IMR-90 (cell line): ENCODE measurements around the gene TMX1. TPM values are rescaled to one million over a fixed set of nuclear protein-coding genes. Genes with fewer than 3 reads are reported as not detected.

Experiments used
- ATAC-seq: fragments of 200-7000 bp; cut with Tn5 transposase; 2 replicates; pipeline ENCODE4 v1.9.1; 2020; ENCODE audit warnings: low read depth, mild to moderate bottlenecking, moderate library complexity
- BruUV-seq: library from RNA; stranded (reverse); fragments of 400-500 nt; replicated peaks from 2 replicates; lab custom pipeline; 2021; lab: Mats Ljungman, UMichigan
- CTCF ChIA-PET: fragments of 300-600 bp; formaldehyde crosslinking; extraction: SDS; loops from one replicate; lab custom pipeline; 2021; ENCODE audit warnings: antibody characterized with exemption; lab: Yijun Ruan, JAX
- POLR2A ChIA-PET: fragments of 300-600 bp; sonication (Branson Sonifier 250); formaldehyde crosslinking; loops from one replicate; lab custom pipeline; 2022; ENCODE audit warnings: antibody characterized with exemption; ENCODE audit not compliant: unreplicated experiment; lab: Charles Lee
- DNase-seq: peaks from one replicate; pipeline ENCODE4 v3.0.0; 2013
- H2AFZ ChIP-seq: replicated peaks from 2 replicates; pipeline ENCODE3; 2013; ENCODE audit warnings: low read length, mild to moderate bottlenecking; ENCODE audit not compliant: poor library complexity
- H2AK5ac ChIP-seq: 2 replicates; pipeline ENCODE4 v1.6.1; 2013; ENCODE audit warnings: low read depth, low read length, inconsistent platforms
- H2AK9ac ChIP-seq: replicated peaks from 2 replicates; pipeline ENCODE3; 2013; ENCODE audit warnings: mild to moderate bottlenecking, low read depth, low read length, moderate library complexity; ENCODE audit not compliant: poor library complexity
- H2BK120ac ChIP-seq: 2 replicates; pipeline ENCODE4 v1.6.1; 2013; ENCODE audit warnings: low read depth, low read length, inconsistent platforms
- H2BK15ac ChIP-seq: 3 replicates; pipeline ENCODE4 v1.6.1; 2013; ENCODE audit warnings: low read depth, low read length, inconsistent platforms
- H2BK20ac ChIP-seq: 2 replicates; pipeline ENCODE4 v1.6.1; 2013; ENCODE audit warnings: low read depth, mild to moderate bottlenecking, inconsistent platforms, low read length, moderate library complexity
- H2BK5ac ChIP-seq: 2 replicates; pipeline ENCODE4 v1.6.1; 2013; ENCODE audit warnings: mild to moderate bottlenecking, low read depth, low read length, inconsistent platforms; ENCODE audit not compliant: poor library complexity, severe bottlenecking
- H3K14ac ChIP-seq: replicated peaks from 2 replicates; pipeline ENCODE4 v1.6.1; 2013; ENCODE audit warnings: low read depth, low read length, inconsistent platforms
- H3K18ac ChIP-seq: 2 replicates; pipeline ENCODE4 v1.6.1; 2013; ENCODE audit warnings: low read depth, low read length, control low read depth
- H3K23ac ChIP-seq: 2 replicates; pipeline ENCODE4 v1.6.1; 2013; ENCODE audit warnings: low read depth, low read length, inconsistent platforms
- H3K27ac ChIP-seq: 2 replicates; pipeline ENCODE4 v1.5.1; 2013; ENCODE audit warnings: mild to moderate bottlenecking, control low read depth, low read length; ENCODE audit not compliant: insufficient read depth
- H3K27me3 ChIP-seq: 2 replicates; pipeline ENCODE4 v1.6.1; 2013; ENCODE audit warnings: low read length; ENCODE audit not compliant: control insufficient read depth, insufficient read depth
- H3K36me3 ChIP-seq: 2 replicates; pipeline ENCODE4 v1.6.1; 2013; ENCODE audit warnings: low read length, mixed read lengths; ENCODE audit not compliant: control insufficient read depth, insufficient read depth
- H3K4ac ChIP-seq: 2 replicates; pipeline ENCODE4 v1.6.1; 2013; ENCODE audit warnings: low read depth, low read length, inconsistent platforms
- H3K4me1 ChIP-seq: 2 replicates; pipeline ENCODE4 v1.6.1; 2013; ENCODE audit warnings: low read length, mixed read lengths; ENCODE audit not compliant: control insufficient read depth, insufficient read depth
- H3K4me2 ChIP-seq: 2 replicates; pipeline ENCODE4 v1.6.1; 2013; ENCODE audit warnings: low read depth, mild to moderate bottlenecking, control low read depth, low read length, moderate library complexity
- H3K4me3 ChIP-seq: 2 replicates; pipeline ENCODE4 v1.5.1; 2013; ENCODE audit warnings: low read depth, mild to moderate bottlenecking, control low read depth, low read length, moderate library complexity; ENCODE audit not compliant: insufficient read depth
- H3K56ac ChIP-seq: 2 replicates; pipeline ENCODE4 v1.6.1; 2013; ENCODE audit warnings: low read length, inconsistent platforms; ENCODE audit not compliant: insufficient read depth; ENCODE audit errors: extremely low read depth
- H3K79me1 ChIP-seq, 2 experiments: 2 replicates each; pipeline ENCODE4 v1.6.1; 2013; ENCODE audit warnings: low read length in 2 of 2, inconsistent platforms in 1 of 2, low read depth in 1 of 2
- H3K9ac ChIP-seq: 2 replicates; pipeline ENCODE4 v1.6.1; 2013; ENCODE audit warnings: low read depth, low read length, control low read depth
- H3K9me1 ChIP-seq: 2 replicates; pipeline ENCODE4 v1.6.1; 2013; ENCODE audit warnings: low read length, inconsistent platforms; ENCODE audit not compliant: insufficient read depth
- H3K9me3 ChIP-seq: 2 replicates; pipeline ENCODE4 v1.6.1; 2013; ENCODE audit warnings: low read length; ENCODE audit not compliant: control insufficient read depth, insufficient read depth
- H4K20me1 ChIP-seq: 2 replicates; pipeline ENCODE4 v1.6.1; 2013; ENCODE audit warnings: low read length, inconsistent platforms; ENCODE audit not compliant: insufficient read depth
- H4K5ac ChIP-seq: 2 replicates; pipeline ENCODE4 v1.6.1; 2013; ENCODE audit warnings: mild to moderate bottlenecking, low read depth, low read length, control low read depth
- H4K8ac ChIP-seq, 2 experiments: 2 replicates each; pipeline ENCODE4 v1.6.1; 2013; ENCODE audit warnings: low read depth in 2 of 2, low read length in 2 of 2, control low read depth in 1 of 2, inconsistent platforms in 1 of 2
- H4K91ac ChIP-seq: 2 replicates; pipeline ENCODE4 v1.6.1; 2013; ENCODE audit warnings: low read depth, low read length, inconsistent platforms; ENCODE audit not compliant: insufficient read depth
- BHLHE40 ChIP-seq: fragments of 150-350 bp; IDR thresholded peaks from 2 replicates; pipeline ENCODE4 v1.6.1; 2016; ENCODE audit warnings: mild to moderate bottlenecking, low read depth, low read length
- CTCF ChIP-seq: conservative IDR thresholded peaks from 2 replicates; pipeline ENCODE4 v1.5.1; 2012; ENCODE audit warnings: mild to moderate bottlenecking, low read depth, low read length, improper control_type of control experiment
- POLR2A ChIP-seq: IDR thresholded peaks from 2 replicates; pipeline ENCODE4 v1.6.1; 2012; ENCODE audit warnings: mild to moderate bottlenecking, low read depth, low read length
- RAD21 ChIP-seq: IDR thresholded peaks from 2 replicates; pipeline ENCODE4 v1.6.1; 2012; ENCODE audit warnings: low read length, improper control_type of control experiment
- RCOR1 ChIP-seq: IDR thresholded peaks from 2 replicates; pipeline ENCODE4 v1.6.1; 2012; ENCODE audit warnings: mild to moderate bottlenecking, low read length, improper control_type of control experiment; ENCODE audit not compliant: insufficient replicate concordance
- RFX5 ChIP-seq: IDR thresholded peaks from 2 replicates; pipeline ENCODE4 v1.8.0; 2012; ENCODE audit warnings: low read depth, mild to moderate bottlenecking, low read length, moderate library complexity
- SMC3 ChIP-seq: fragments of 150-350 bp; IDR thresholded peaks from 2 replicates; pipeline ENCODE4 v1.6.1; 2016; ENCODE audit warnings: low read depth, mild to moderate bottlenecking, antibody characterized with exemption, low read length, moderate library complexity
- WGBS, 2 experiments: methylation state at CpG; one replicate each; pipeline versions ENCODE4 v1.1.5 to v1.1.7; 2013; ENCODE audit warnings: missing lambda C conversion rate in 2 of 2; ENCODE audit not compliant: insufficient read length in 1 of 2; ENCODE audit errors: extremely low coverage in 2 of 2; 5-methylcytosine and 5-hydroxymethylcytosine counted together
- dilution Hi-C: fragments of 300-500 bp; cut with HindIII; formaldehyde crosslinking; loops from one replicate; pipeline ENCODE4 v1.14.3; 2018; ENCODE audit warnings: low sequenced_read_pairs; ENCODE audit not compliant: unreplicated experiment
- in situ Hi-C: fragments of 300-500 bp; cut with MboI; formaldehyde crosslinking; loops from 3 replicates; pipeline ENCODE4 v1.14.3; 2019; ENCODE audit warnings: low sequenced_read_pairs, inconsistent platforms, mixed read lengths
- intact Hi-C: fragments of 100-400 bp; cut with micrococcal nuclease; formaldehyde crosslinking; loops from 2 replicates; pipeline ENCODE4 v1.10.0; 2022
- polyA plus RNA-seq, 3 experiments: library from polyadenylated mRNA; depleted of rRNA; stranded (reverse); fragments of >200 nt; gene quantifications; 2 replicates each; pipeline ENCODE4 v1.2.3, GENCODE V29; 2012; ENCODE audit warnings: low replicate concordance in 1 of 3
- total RNA-seq: library from RNA; depleted of rRNA; stranded (reverse); fragments of >200 nt; gene quantifications from 2 replicates; pipeline ENCODE4 v1.2.3, GENCODE V29; 2012
- TF ChIP-seq, protein P1 (sequence below): fragments of 150-350 bp; IDR thresholded peaks from 2 replicates; pipeline ENCODE4 v1.6.1; 2016; ENCODE audit warnings: low read depth, mild to moderate bottlenecking, low read length, moderate library complexity, borderline replicate concordance

The TMX1 gene
- total and polyA plus RNA-seq, 2 of the 4 experiments (the other 2 are of a cell fraction) = 15.3 to 24.7 TPM

DNA sequence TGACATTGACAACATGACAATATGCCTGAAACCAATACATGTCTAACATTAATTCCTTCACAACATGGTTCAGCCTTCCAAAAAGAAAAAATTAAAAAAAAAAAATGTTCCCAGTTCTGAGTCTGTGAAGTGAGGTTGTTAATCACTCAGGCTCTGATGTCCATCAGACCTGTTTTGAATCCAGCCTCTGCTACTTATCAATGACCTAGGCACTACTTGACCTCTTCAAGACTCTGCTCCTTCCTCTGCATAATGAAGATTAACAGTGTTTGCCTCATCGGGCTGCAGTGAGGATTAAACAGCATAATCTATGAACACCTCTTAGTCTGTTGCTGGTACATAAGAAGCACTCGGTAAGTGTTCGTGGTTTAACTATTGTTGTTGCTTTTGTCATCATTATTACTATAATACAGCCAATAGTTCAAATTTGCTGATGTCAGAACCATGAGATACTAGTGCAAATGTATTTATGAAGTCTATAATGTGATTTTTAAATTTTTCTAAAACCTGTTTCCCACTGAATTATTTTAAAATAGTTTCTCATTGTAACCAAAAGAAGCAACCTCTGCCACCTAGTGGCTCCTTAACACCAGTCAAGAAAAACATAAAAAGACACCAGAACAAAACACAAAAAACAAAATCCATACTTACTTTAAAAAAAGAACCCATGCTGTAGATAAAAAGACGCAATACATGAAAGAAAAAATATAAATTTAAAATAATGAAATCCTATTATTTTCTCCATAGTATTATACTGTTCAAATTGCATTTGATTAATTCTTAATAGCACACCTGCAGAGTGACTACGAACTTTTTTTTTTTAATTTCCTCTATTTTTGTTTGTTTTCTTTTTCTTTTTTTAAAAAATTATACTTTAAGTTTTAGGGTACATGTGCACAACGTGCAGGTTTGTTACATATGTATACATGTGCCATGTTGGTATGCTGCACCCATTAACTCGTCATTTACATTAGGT is 20.3 kb upstream of the TMX1 start:
- Histone ChIP-seq H2BK120ac (no peak overlapping the region), H2BK20ac (no peak overlapping the region; the same call in 1 of the 2 replicates), H4K5ac (no peak overlapping the region), H4K20me1 (no peaks in the 10 kb centered on the region), H2AFZ (no peak overlapping the region), H3K27me3 (no peaks in the 10 kb centered on the region; the same call in 1 of the 2 replicates), H3K4me1 (no peaks in the 10 kb centered on the region), H4K91ac (no peak overlapping the region), H3K18ac (no peak overlapping the region), H3K27ac (no peak overlapping the region), H4K8ac (no peak overlapping the region), H3K4me2 (no peak overlapping the region), H3K9me1 (no peaks in the 10 kb centered on the region), H3K36me3 (no peaks in the 10 kb centered on the region), H2AK5ac (no peak overlapping the region), H3K9me3 (peaks cover 5% of the 10 kb centered on the region; the same call in 1 of the 2 replicates), H3K79me1 (no peaks in the 10 kb centered on the region), H2AK9ac (no peak overlapping the region), H3K56ac (no peak overlapping the region), H3K4ac (no peak overlapping the region), H3K4me3 (no peak overlapping the region), H2BK15ac (no peak overlapping the region), H3K9ac (no peak overlapping the region), H3K14ac (no peak overlapping the region), H3K23ac (no peak overlapping the region), H2BK5ac (no peak overlapping the region)
- POLR2A ChIA-PET = no interaction called here
- dilution Hi-C loops = no loop called here
- peak; percentile 56; the same call in 1 of the 2 replicates for ATAC-seq
- intact Hi-C loops = loop anchor here (1.0 kb wide), 1 partner anchor 264 kb away; no protein-coding TSS in a partner anchor
- CTCF ChIA-PET = interaction anchor here (1.0 kb wide), 1 partner anchor 17 kb away, joined by 3 read pairs; no protein-coding TSS in a partner anchor
- in situ Hi-C loops = loop anchor here (25.0 kb wide), 1 partner anchor 632 kb away; no protein-coding TSS in a partner anchor
- TF ChIP-seq, protein P1, sequence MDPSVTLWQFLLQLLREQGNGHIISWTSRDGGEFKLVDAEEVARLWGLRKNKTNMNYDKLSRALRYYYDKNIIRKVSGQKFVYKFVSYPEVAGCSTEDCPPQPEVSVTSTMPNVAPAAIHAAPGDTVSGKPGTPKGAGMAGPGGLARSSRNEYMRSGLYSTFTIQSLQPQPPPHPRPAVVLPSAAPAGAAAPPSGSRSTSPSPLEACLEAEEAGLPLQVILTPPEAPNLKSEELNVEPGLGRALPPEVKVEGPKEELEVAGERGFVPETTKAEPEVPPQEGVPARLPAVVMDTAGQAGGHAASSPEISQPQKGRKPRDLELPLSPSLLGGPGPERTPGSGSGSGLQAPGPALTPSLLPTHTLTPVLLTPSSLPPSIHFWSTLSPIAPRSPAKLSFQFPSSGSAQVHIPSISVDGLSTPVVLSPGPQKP = no peak
- TF ChIP-seq RFX5 (no peak), CTCF (peak; percentile 68), POLR2A (no peak), SMC3 (peak; percentile 52), BHLHE40 (no peak), RCOR1 (no peak), RAD21 (peak; percentile 55)
- DNase-seq = peak; percentile 54
- BruUV-seq = no TSS peak
- no CpG with 5 or more reads among the region's 7 CpGs for WGBS, 2 experiments
